ENCODE measurements around the gene ZNF205. TPM values are rescaled to one million over a fixed set of nuclear protein-coding genes. Genes with fewer than 3 reads are reported as not detected.
A peak's percentile ranks its signal among the peaks of the same experiment; 100 is the strongest.

ZNF205 gene
- total RNA-seq, 1 donor from 2014 or later = not detected

- H3K27me3 Mint-ChIP-seq = no peaks in the 10 kb centered on the region
- TF ChIP-seq CTCF (IDR thresholded peaks at IDR 0.05) = no peak
- ATAC-seq (ENCODE audit: low read depth) (no peak), DNase-seq (no peak)
- intact Hi-C loops (cut with micrococcal nuclease) = no loop called here
- H3K27ac Mint-ChIP-seq = no peak overlapping the region
- peak overlapping the region; percentile 88 for H3K4me3 Mint-ChIP-seq
- ChIA-PET CTCF (interaction anchor here (1.0 to 2.0 kb wide), 5 partner anchors 17 to 19 kb away, joined by 3 to 5 read pairs (median 4); no protein-coding TSS in a partner anchor), POLR2A (interaction anchor here (0.9 to 3.1 kb wide), 4 partner anchors 10 to 14 kb away, joined by 4 to 59 read pairs (median 22); partner anchors contain the start of gene ZNF213)
- H3K36me3 Mint-ChIP-seq (ENCODE audit: low read depth) = peaks cover 7% of the 10 kb centered on the region
- H3K4me1 Mint-ChIP-seq = peaks cover 25% of the 10 kb centered on the region
- no peaks in the 10 kb centered on the region for H3K9me3 Mint-ChIP-seq
These were observed 36.1 kb downstream of the ZNF205 start for GRCh38 chr16:3148256-3149192.

DNA sequence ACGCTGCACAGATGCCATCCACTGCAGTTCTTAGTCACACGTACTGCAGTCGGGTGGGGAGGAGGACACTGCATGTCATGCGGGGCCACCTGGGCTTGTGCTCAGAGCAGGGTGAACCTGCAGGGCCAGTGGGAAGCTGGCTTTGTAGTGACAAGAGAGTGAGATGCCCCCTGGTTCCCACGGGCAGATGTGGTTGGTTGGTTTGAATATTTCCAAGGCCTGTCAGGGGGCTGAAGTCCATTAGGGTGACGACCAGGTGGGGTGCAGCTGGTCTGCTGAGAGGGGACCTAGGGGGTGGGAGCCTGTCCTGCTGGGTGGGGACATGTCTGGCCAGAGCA is 36.8 kb downstream of the ZNF205 start:
- H3K9me3 Mint-ChIP-seq = peaks cover under 1% of the 10 kb centered on the region
- no peak for DNase-seq
- ChIA-PET POLR2A (interaction anchor here (1.0 to 3.1 kb wide), 4 partner anchors 9 to 20 kb away, joined by 3 to 59 read pairs (median 24); partner anchors contain the start of gene ZNF213), CTCF (interaction anchor here (0.6 to 2.0 kb wide), 3 partner anchors 17 to 171 kb away, joined by 3 to 5 read pairs (median 3); no protein-coding TSS in a partner anchor)
- TF ChIP-seq CTCF (IDR thresholded peaks at IDR 0.05) = no peak
- H3K4me1 Mint-ChIP-seq = peaks cover 25% of the 10 kb centered on the region
- H3K4me3 Mint-ChIP-seq = peak overlapping the region; percentile 88
- peaks cover 7% of the 10 kb centered on the region for H3K36me3 Mint-ChIP-seq (ENCODE audit: low read depth)
- ATAC-seq (ENCODE audit: low read depth) = no peak
- H3K27ac Mint-ChIP-seq = no peak overlapping the region
- H3K27me3 Mint-ChIP-seq = no peaks in the 10 kb centered on the region
- intact Hi-C loops (cut with micrococcal nuclease) = no loop called here

- Mint-ChIP-seq H3K4me1 (peaks cover 25% of the 10 kb centered on the region), H3K36me3 (ENCODE audit: low read depth) (peaks cover 7% of the 10 kb centered on the region)
These were observed 37.4 kb downstream of the ZNF205 start for GRCh38 chr16:3149630-3150345.

More at GRCh38 chr16:3149630-3150345, 37.4 kb downstream of the ZNF205 start:
- Mint-ChIP-seq H3K9me3 (peaks cover 3% of the 10 kb centered on the region), H3K4me3 (peak overlapping the region; percentile 88), H3K27ac (peak overlapping the region; percentile 79), H3K27me3 (no peaks in the 10 kb centered on the region)
- no peak for TF ChIP-seq CTCF (IDR thresholded peaks at IDR 0.05)
- ChIA-PET CTCF (interaction anchor here (0.5 to 2.0 kb wide), 10 partner anchors 16 to 1106 kb away, joined by 3 to 11 read pairs (median 4); no protein-coding TSS in a partner anchor), POLR2A (interaction anchor here (0.5 to 3.1 kb wide), 23 partner anchors 10 to 962 kb away, joined by 3 to 59 read pairs (median 5); partner anchors contain the start of genes ZNF174, ZNF213, ZNF263 and ZSCAN10)
- ATAC-seq (ENCODE audit: low read depth) = peak; percentile 9
- intact Hi-C loops (cut with micrococcal nuclease) = loop anchor here (1.0 to 10.0 kb wide), 9 partner anchors 9 to 1185 kb away; partner anchors contain the start of genes RNF151, RPS2 and SLX4
- peak; percentile 53 for DNase-seq

Data from activated B cell treated with CpG ODN at 0.5 μM for 24 hours (primary cell).